Osteocyte (in vitro differentiated cells): ENCODE data around the gene TNRC6A. TPM values are rescaled to one million over a fixed set of nuclear protein-coding genes. Genes with fewer than 3 reads are reported as not detected.
"Not testable (repeated sequence)": the region's sequence is repeated elsewhere in the genome, so short reads cannot be mapped to it uniquely, and the experiment has no call there.

ENCODE experiments used
- DNase-seq: peaks from one replicate; pipeline ENCODE4 v3.0.0; 2021; ENCODE audit warnings: mixed read lengths; ENCODE audit not compliant: unreplicated experiment; ENCODE audit errors: extremely low spot score
- H3K27ac Mint-ChIP-seq: one replicate; pipeline ENCODE4 v1.8.0; 2021; ENCODE audit warnings: mild to moderate bottlenecking, mixed read lengths; ENCODE audit not compliant: unreplicated experiment
- H3K27me3 Mint-ChIP-seq: one replicate; pipeline ENCODE4 v1.8.0; 2021; ENCODE audit warnings: mixed read lengths; ENCODE audit not compliant: unreplicated experiment
- H3K36me3 Mint-ChIP-seq: one replicate; pipeline ENCODE4 v1.8.0; 2021; ENCODE audit warnings: mixed read lengths; ENCODE audit not compliant: unreplicated experiment
- H3K4me1 Mint-ChIP-seq: one replicate; pipeline ENCODE4 v1.8.0; 2021; ENCODE audit warnings: mixed read lengths; ENCODE audit not compliant: unreplicated experiment
- H3K4me3 Mint-ChIP-seq: one replicate; pipeline ENCODE4 v1.8.0; 2021; ENCODE audit warnings: mild to moderate bottlenecking, moderate library complexity, mixed read lengths; ENCODE audit not compliant: unreplicated experiment
- H3K9me3 Mint-ChIP-seq: one replicate; pipeline ENCODE4 v1.8.0; 2021; ENCODE audit warnings: mixed read lengths; ENCODE audit not compliant: unreplicated experiment
- CTCF ChIP-seq: fragments of 200-600 bp; sonication (generic); IDR thresholded peaks from 2 replicates; pipeline ENCODE4 v1.5.0; 2021; ENCODE audit warnings: antibody characterized with exemption, mild to moderate bottlenecking, moderate library complexity
- total RNA-seq: library from RNA; stranded (reverse); gene quantifications from 2 replicates; pipeline ENCODE4 v1.2.1, GENCODE V29; 2021

Gene TNRC6A
- total RNA-seq, 1 donor from 2014 or later = 68.0 TPM

DNA sequence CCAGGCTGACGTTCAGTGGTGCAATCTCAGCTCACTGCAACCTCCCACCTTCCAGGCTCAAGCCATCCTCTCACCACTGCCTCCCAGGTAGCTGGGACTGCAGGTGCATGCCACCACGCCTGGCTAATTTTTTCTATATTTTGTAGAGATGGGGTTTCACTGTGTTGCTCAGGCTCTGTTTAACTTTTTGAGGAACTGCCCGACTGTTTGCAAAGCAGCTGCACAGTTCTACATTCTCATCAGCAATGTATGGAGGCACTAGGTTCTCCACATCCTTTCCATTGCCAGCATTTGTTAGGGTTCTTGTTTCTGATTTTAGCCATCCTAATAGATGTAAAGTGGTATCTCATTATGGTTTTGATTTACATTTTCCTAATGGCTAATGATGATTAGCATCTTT lies 9.4 kb downstream of the TNRC6A start:
- no peaks in the 10 kb centered on the region for H3K27me3 Mint-ChIP-seq
- DNase-seq = no peak
- H3K9me3 Mint-ChIP-seq = no peaks in the 10 kb centered on the region
- H3K27ac Mint-ChIP-seq = peak overlapping the region; percentile 79
- H3K4me1 Mint-ChIP-seq = peaks cover 76% of the 10 kb centered on the region
- no peak overlapping the region for H3K4me3 Mint-ChIP-seq
- peaks cover 26% of the 10 kb centered on the region for H3K36me3 Mint-ChIP-seq
- TF ChIP-seq CTCF = no peak

- Mint-ChIP-seq H3K27ac (no peak overlapping the region), H3K4me3 (no peak overlapping the region), H3K9me3 (no peaks in the 10 kb centered on the region), H3K4me1 (peaks cover 73% of the 10 kb centered on the region), H3K27me3 (no peaks in the 10 kb centered on the region), H3K36me3 (peaks cover 27% of the 10 kb centered on the region)
- no peak for TF ChIP-seq CTCF
- no peak for DNase-seq
Measured at GRCh38 chr16:24741862-24742261, 12.4 kb downstream of the TNRC6A start.

GRCh38 chr16:24742610-24743009 lies 13.2 kb downstream of the TNRC6A start:
- not testable (repeated sequence) for H3K27me3 Mint-ChIP-seq, H3K4me3 Mint-ChIP-seq, DNase-seq, H3K9me3 Mint-ChIP-seq, H3K27ac Mint-ChIP-seq
- H3K4me1 Mint-ChIP-seq = peaks cover 73% of the 10 kb centered on the region
- peaks cover 29% of the 10 kb centered on the region for H3K36me3 Mint-ChIP-seq

DNA sequence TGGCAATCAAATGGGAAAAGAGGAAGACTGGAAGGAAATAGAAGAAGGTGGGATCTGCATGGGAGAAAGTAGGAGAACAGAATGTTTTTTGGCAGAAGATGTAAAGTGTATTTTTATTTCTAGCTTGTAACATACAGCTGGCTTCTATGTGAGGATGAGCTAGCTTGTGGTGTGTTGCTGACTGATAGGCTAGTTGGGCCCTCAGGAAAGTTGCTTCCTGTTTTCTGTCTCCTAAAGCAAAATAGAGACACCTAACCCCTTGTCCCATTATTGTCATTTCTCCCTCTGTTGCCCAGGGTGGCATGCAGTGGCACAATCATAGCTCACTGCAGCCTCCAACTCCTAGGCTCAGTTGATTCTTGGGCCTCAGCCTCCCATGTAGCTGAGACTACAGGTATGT lies 15.9 kb downstream of the TNRC6A start:
- H3K27ac Mint-ChIP-seq = no peak overlapping the region

DNA sequence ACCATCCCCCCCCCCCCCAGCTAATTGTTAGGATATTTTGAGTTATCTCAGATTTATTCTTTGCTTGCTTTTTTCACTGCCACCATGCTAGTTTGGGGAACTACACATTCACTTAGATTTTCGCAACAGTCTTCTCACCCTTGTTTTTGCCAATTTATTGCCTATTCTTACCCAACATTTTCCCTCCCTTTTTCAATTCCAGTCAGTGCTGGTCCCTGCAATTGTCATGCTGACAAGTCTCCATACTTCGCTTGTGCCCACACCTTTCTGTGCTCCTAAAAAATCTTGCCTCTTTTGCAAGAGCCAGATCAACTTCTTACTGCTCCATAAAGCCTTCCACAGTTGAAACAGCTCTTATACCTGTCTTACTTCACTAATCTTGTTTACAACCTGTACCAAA lies 16.3 kb downstream of the TNRC6A start:
- Mint-ChIP-seq H3K27me3 (no peaks in the 10 kb centered on the region), H3K4me3 (no peak overlapping the region), H3K27ac (no peak overlapping the region), H3K9me3 (no peaks in the 10 kb centered on the region), H3K4me1 (peaks cover 67% of the 10 kb centered on the region), H3K36me3 (peaks cover 19% of the 10 kb centered on the region)
- no peak for TF ChIP-seq CTCF
- no peak for DNase-seq

More for the DNA sequence above, 15.9 kb downstream of the TNRC6A start:
- H3K36me3 Mint-ChIP-seq = peaks cover 23% of the 10 kb centered on the region
- H3K4me3 Mint-ChIP-seq = no peak overlapping the region
- DNase-seq = no peak
- no peak for TF ChIP-seq CTCF
- no peaks in the 10 kb centered on the region for H3K27me3 Mint-ChIP-seq
- H3K4me1 Mint-ChIP-seq = peaks cover 69% of the 10 kb centered on the region
- no peaks in the 10 kb centered on the region for H3K9me3 Mint-ChIP-seq

GRCh38 chr16:24747441-24747840 lies 18.0 kb downstream of the TNRC6A start:
- H3K27ac Mint-ChIP-seq = peak overlapping the region; percentile 48
- DNase-seq = no peak
- no peaks in the 10 kb centered on the region for H3K27me3 Mint-ChIP-seq
- H3K4me3 Mint-ChIP-seq = no peak overlapping the region
- peaks cover 11% of the 10 kb centered on the region for H3K36me3 Mint-ChIP-seq
- no peaks in the 10 kb centered on the region for H3K9me3 Mint-ChIP-seq
- peaks cover 66% of the 10 kb centered on the region for H3K4me1 Mint-ChIP-seq
- TF ChIP-seq CTCF = no peak
